GM12878 (cell line): ENCODE data around the gene ADAM19. TPM values are rescaled to one million over a fixed set of nuclear protein-coding genes. Genes with fewer than 3 reads are reported as not detected.

Experiments
- ATF2 ChIP-seq: IDR thresholded peaks from 2 replicates; pipeline ENCODE4 v1.6.1; 2012; ENCODE audit warnings: low read length, inconsistent platforms
- BCLAF1 ChIP-seq: fragments of 450-650 bp; IDR thresholded peaks from 2 replicates; pipeline ENCODE4 v1.6.1; 2017; ENCODE audit warnings: antibody characterized with exemption, mild to moderate bottlenecking, moderate library complexity
- BHLHE40 ChIP-seq, 2 experiments: fragments of 450-650 bp in 1 of 2; IDR thresholded peaks; 2 replicates each; pipeline ENCODE4 v1.6.1; 2011 to 2017; ENCODE audit warnings: low read depth in 2 of 2, borderline replicate concordance in 1 of 2, improper control_type of control experiment in 1 of 2, low read length in 1 of 2, mild to moderate bottlenecking in 1 of 2
- CBFB ChIP-seq: IDR thresholded peaks from 2 replicates; pipeline ENCODE4 v1.6.1; 2016; ENCODE audit warnings: antibody characterized with exemption, low read depth
- CHD2 ChIP-seq: IDR thresholded peaks from 2 replicates; pipeline ENCODE4 v1.6.1; 2011; ENCODE audit warnings: low read depth, low read length, improper control_type of control experiment, borderline replicate concordance
- GABPA ChIP-seq: IDR thresholded peaks from 2 replicates; pipeline ENCODE4 v1.6.1; 2014; ENCODE audit warnings: antibody characterized with exemption, low read depth, mild to moderate bottlenecking, inconsistent platforms
- HDAC2 ChIP-seq: fragments of 200-600 bp; sonication (generic); IDR thresholded peaks from 2 replicates; pipeline ENCODE4 v1.6.1; 2017
- IKZF2 ChIP-seq, 2 experiments: fragments of 450-650 bp; IDR thresholded peaks; 2 replicates each; pipeline ENCODE4 v1.6.1; 2017; ENCODE audit warnings: mild to moderate bottlenecking in 2 of 2, moderate library complexity in 2 of 2
- JUNB ChIP-seq: IDR thresholded peaks from 2 replicates; pipeline ENCODE4 v1.6.1; 2016; ENCODE audit warnings: antibody characterized with exemption, mild to moderate bottlenecking
- PRDM15 ChIP-seq: fragments of 450-650 bp; formaldehyde crosslinking; IDR thresholded peaks from 2 replicates; pipeline ENCODE4 v1.4.0; 2020; ENCODE audit warnings: mild to moderate bottlenecking, moderate library complexity
- RUNX3 ChIP-seq: IDR thresholded peaks from 2 replicates; pipeline ENCODE4 v1.6.1; 2012; ENCODE audit warnings: low read length, inconsistent platforms
- ZBTB4 ChIP-seq: fragments of 450-650 bp; formaldehyde crosslinking; IDR thresholded peaks from 2 replicates; pipeline ENCODE4 v1.4.0; 2022; ENCODE audit warnings: mild to moderate bottlenecking, moderate library complexity
- polyA plus RNA-seq, 11 experiments: library from polyadenylated mRNA; depleted of rRNA in 4 of 11; unstranded in 6 of 11; stranded (reverse) in 5 of 11; fragments of >200 nt; fragmentation: Nextera tagmentation in 4 of 11; fragmentation: Illumina TruSeq in 1 of 11; extraction: Ambion mirVana in 4 of 11; extraction: Trizol in 1 of 11; gene quantifications; 1 replicate in 1 of 11; 2 replicates in 10 of 11; pipeline versions ENCODE4 v1.2.1 to v1.2.3, GENCODE V29; 2011 to 2016; ENCODE audit warnings: inconsistent platforms in 2 of 11, missing spikeins in 2 of 11, low read depth in 1 of 11
- total RNA-seq, 4 experiments: library from RNA; depleted of rRNA in 3 of 4; stranded (reverse); fragments of >200 nt in 3 of 4; fragmentation: Illumina TruSeq in 1 of 4; extraction: Trizol in 1 of 4; gene quantifications; 2 replicates each; pipeline versions ENCODE4 v1.2.1 to v1.2.3, GENCODE V29; 2013 to 2021

ADAM19 gene
- total and polyA plus RNA-seq, 10 of the 15 experiments (the other 5 are each of a cell fraction or from before 2014, with no cell fraction given), result 16.0 to 92.8 (median 44.7) TPM

GRCh38 chr5:157582731-157583620 lies 7.4 kb upstream of the ADAM19 start (continued):
- no peak for TF ChIP-seq ZBTB4 (CRISPR knock-in tag)
- no peak for TF ChIP-seq GABPA
- peak; percentile 70 to 71; a peak in 3 of 4 replicates for TF ChIP-seq IKZF2 (IDR thresholded peaks at IDR 0.05)
- TF ChIP-seq BHLHE40 (IDR thresholded peaks at IDR 0.05; ENCODE audit: borderline replicate concordance in 1 of 2, low read depth in 2 of 2, low read length in 1 of 2), result no peak
- no peak for TF ChIP-seq CHD2
- no peak for TF ChIP-seq BCLAF1
- peak; percentile 66 for TF ChIP-seq ATF2
- TF ChIP-seq HDAC2, result no peak
- TF ChIP-seq RUNX3, result peak; percentile 84
- 0 out of 2 replicates have a peak, but pooled peaks have one; percentile 16 for TF ChIP-seq CBFB
- TF ChIP-seq PRDM15, result no peak
- TF ChIP-seq JUNB, result peak; percentile 9; the same call in 1 of the 2 replicates
